ENCODE results near the gene ACR.
"Not testable (repeated sequence)": the region's sequence is repeated elsewhere in the genome, so short reads cannot be mapped to it uniquely, and the experiment has no call there.

Gene ACR

DNA sequence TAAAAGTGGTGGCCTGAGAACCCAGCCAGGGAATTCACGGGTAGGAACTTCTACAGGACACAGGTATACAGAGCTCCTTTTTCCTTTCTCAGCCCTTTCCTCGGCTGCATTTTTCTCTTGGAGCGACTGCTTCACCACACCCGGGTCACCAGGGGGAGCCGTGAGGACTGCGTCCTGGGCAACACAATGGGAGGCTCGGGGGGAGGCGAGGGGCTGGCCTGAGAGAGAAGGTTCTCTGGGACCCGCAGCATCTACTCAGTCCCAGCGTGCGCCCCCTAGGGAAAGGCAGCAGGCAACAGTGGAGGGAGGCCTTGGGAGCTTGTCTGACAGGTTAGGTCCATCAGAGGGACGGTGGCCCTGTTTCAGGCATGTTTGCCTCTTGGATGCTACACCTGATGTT is 37.1 kb downstream of the ACR start:
- H3K4me1 ChIP-seq (ENCODE audit: control insufficient read depth in 1 of 2, insufficient read depth in 2 of 2, low read length in 2 of 2); H3K9me3 ChIP-seq (ENCODE audit: insufficient read depth, low read depth, low read length); H3K4me2 ChIP-seq (ENCODE audit: low read length); H3K23ac ChIP-seq (ENCODE audit: low read length); H3K4me3 ChIP-seq (ENCODE audit: low read depth, low read length); H3K79me1 ChIP-seq (ENCODE audit: low read length); H4K12ac ChIP-seq (ENCODE audit: low read depth, low read length); H2BK12ac ChIP-seq (ENCODE audit: low read length); H3K27me3 ChIP-seq (ENCODE audit: insufficient read depth, low read length); H2BK120ac ChIP-seq (ENCODE audit: insufficient read depth, low read length, poor library complexity); H4K91ac ChIP-seq (ENCODE audit: low read depth, low read length); H3K18ac ChIP-seq (ENCODE audit: low read length); H3K9ac ChIP-seq (ENCODE audit: low read length); H2AK5ac ChIP-seq (ENCODE audit: low read length); H3K14ac ChIP-seq (ENCODE audit: low read length); H4K8ac ChIP-seq (ENCODE audit: low read depth, low read length); H3K27ac ChIP-seq (ENCODE audit: low read depth, low read length); H3K79me2 ChIP-seq (ENCODE audit: control insufficient read depth, insufficient read depth, low read length, poor library complexity); H2AFZ ChIP-seq (ENCODE audit: insufficient read depth, low read length, poor library complexity); H2BK5ac ChIP-seq (ENCODE audit: low read depth, low read length, poor library complexity); H3K4ac ChIP-seq (ENCODE audit: low read depth, low read length): not testable (repeated sequence)
- H3K36me3 ChIP-seq (ENCODE audit: control insufficient read depth in 1 of 2, insufficient read depth in 2 of 2, low read length in 2 of 2), result peaks cover 12 to 13% of the 10 kb centered on the region in 2 experiments
- DNase-seq, result peak; percentile 43 to 68
- no CpG with 5 or more reads among the region's 12 CpGs for WGBS (ENCODE audit: extremely low coverage, insufficient coverage, insufficient read length)

DNA sequence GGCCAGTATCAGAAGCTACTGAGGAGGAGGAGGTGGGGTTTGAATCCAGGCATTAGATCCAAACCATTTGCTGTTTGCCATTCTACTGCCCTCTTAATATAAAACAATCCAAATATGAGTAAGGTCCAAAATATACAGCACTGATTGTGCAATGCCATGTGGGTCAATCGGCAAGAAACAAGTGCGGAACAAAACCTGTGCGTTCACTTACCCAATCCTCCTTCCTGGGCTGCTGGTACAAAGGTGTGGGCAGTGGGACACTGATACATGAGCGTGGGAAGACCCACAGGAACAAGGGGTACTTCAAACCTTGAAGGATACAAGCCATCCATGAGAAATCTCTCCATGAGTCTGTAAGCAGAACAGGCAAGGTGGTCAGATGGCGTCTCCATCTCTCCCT is 39.6 kb downstream of the ACR start:
- not testable (repeated sequence) for H3K4me2 ChIP-seq (ENCODE audit: low read length); H2BK120ac ChIP-seq (ENCODE audit: insufficient read depth, low read length, poor library complexity); H3K23ac ChIP-seq (ENCODE audit: low read length); H3K14ac ChIP-seq (ENCODE audit: low read length); H3K4me3 ChIP-seq (ENCODE audit: low read depth, low read length); H2AFZ ChIP-seq (ENCODE audit: insufficient read depth, low read length, poor library complexity); H4K12ac ChIP-seq (ENCODE audit: low read depth, low read length); H3K79me1 ChIP-seq (ENCODE audit: low read length); H2BK5ac ChIP-seq (ENCODE audit: low read depth, low read length, poor library complexity); H3K79me2 ChIP-seq (ENCODE audit: control insufficient read depth, insufficient read depth, low read length, poor library complexity); H3K18ac ChIP-seq (ENCODE audit: low read length); H4K8ac ChIP-seq (ENCODE audit: low read depth, low read length); H2BK12ac ChIP-seq (ENCODE audit: low read length); H3K9ac ChIP-seq (ENCODE audit: low read length); H3K27ac ChIP-seq (ENCODE audit: low read depth, low read length); H3K4ac ChIP-seq (ENCODE audit: low read depth, low read length); H3K4me1 ChIP-seq (ENCODE audit: control insufficient read depth in 1 of 2, insufficient read depth in 2 of 2, low read length in 2 of 2); H4K91ac ChIP-seq (ENCODE audit: low read depth, low read length); H3K27me3 ChIP-seq (ENCODE audit: insufficient read depth, low read length); H3K9me3 ChIP-seq (ENCODE audit: insufficient read depth, low read depth, low read length); H2AK5ac ChIP-seq (ENCODE audit: low read length)
- H3K36me3 ChIP-seq (ENCODE audit: control insufficient read depth in 1 of 2, insufficient read depth in 2 of 2, low read length in 2 of 2), result peaks cover 12 to 13% of the 10 kb centered on the region in 2 experiments
- peak; percentile 0 to 27 for DNase-seq
- no CpG with 5 or more reads among the region's 5 CpGs for WGBS (ENCODE audit: extremely low coverage, insufficient coverage, insufficient read length)

DNA sequence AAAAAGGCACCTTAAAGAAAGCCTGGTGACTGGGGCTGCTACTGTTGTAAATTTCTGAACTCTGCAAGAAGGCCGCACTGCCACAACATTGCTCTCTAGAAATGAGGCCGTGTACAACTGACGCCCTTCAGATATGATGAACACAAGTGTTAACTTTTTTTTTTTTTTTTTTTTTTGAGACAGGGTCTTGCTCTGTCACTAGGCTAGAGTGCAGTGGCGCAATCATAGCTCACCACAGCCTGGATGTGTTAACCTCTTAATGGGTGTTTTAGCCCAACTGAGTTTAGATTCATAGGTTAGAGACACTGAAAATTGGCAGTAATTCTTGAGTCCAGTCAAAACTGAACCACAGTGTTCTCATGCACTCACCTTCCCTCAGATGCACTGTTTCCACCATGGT is 42.2 kb downstream of the ACR start:
- H2AK5ac ChIP-seq (ENCODE audit: low read length); H3K9ac ChIP-seq (ENCODE audit: low read length); DNase-seq; H3K23ac ChIP-seq (ENCODE audit: low read length); H2BK120ac ChIP-seq (ENCODE audit: insufficient read depth, low read length, poor library complexity); H4K91ac ChIP-seq (ENCODE audit: low read depth, low read length); H3K4me3 ChIP-seq (ENCODE audit: low read depth, low read length); H3K14ac ChIP-seq (ENCODE audit: low read length); H4K8ac ChIP-seq (ENCODE audit: low read depth, low read length); H2BK12ac ChIP-seq (ENCODE audit: low read length); H3K27me3 ChIP-seq (ENCODE audit: insufficient read depth, low read length); H3K27ac ChIP-seq (ENCODE audit: low read depth, low read length); H2AFZ ChIP-seq (ENCODE audit: insufficient read depth, low read length, poor library complexity); H3K9me3 ChIP-seq (ENCODE audit: insufficient read depth, low read depth, low read length); H3K79me2 ChIP-seq (ENCODE audit: control insufficient read depth, insufficient read depth, low read length, poor library complexity); H3K4me2 ChIP-seq (ENCODE audit: low read length); H3K18ac ChIP-seq (ENCODE audit: low read length); H2BK5ac ChIP-seq (ENCODE audit: low read depth, low read length, poor library complexity); H3K4me1 ChIP-seq (ENCODE audit: control insufficient read depth in 1 of 2, insufficient read depth in 2 of 2, low read length in 2 of 2); H3K4ac ChIP-seq (ENCODE audit: low read depth, low read length); H4K12ac ChIP-seq (ENCODE audit: low read depth, low read length); H3K79me1 ChIP-seq (ENCODE audit: low read length): not testable (repeated sequence)
- H3K36me3 ChIP-seq (ENCODE audit: control insufficient read depth in 1 of 2, insufficient read depth in 2 of 2, low read length in 2 of 2), result peaks cover 12 to 13% of the 10 kb centered on the region in 2 experiments
- WGBS (ENCODE audit: extremely low coverage, insufficient coverage, insufficient read length), result no CpG with 5 or more reads among the region's 4 CpGs

DNA sequence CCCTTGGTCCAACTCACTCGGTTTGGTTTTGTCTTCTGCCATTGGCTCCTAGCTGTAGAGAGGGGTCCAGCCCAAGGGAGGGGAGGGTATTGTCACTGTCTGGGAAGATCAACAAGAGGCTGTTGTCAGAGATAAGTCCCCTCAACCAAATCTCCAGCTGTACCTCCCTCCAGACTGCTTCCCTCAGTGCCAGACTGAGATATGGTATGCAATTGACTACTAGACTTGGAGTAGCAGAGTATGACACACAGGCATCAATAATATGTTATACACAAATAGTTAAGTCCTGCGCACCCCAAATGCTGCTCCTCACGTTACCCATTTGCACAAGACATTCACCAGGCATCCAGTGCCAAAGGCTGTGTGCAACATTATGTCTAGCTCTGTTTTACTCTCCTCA is 44.2 kb downstream of the ACR start:
- H2BK5ac ChIP-seq (ENCODE audit: low read depth, low read length, poor library complexity); H2BK120ac ChIP-seq (ENCODE audit: insufficient read depth, low read length, poor library complexity); H3K14ac ChIP-seq (ENCODE audit: low read length); H2AFZ ChIP-seq (ENCODE audit: insufficient read depth, low read length, poor library complexity); H3K4me1 ChIP-seq (ENCODE audit: control insufficient read depth in 1 of 2, insufficient read depth in 2 of 2, low read length in 2 of 2); H3K4me3 ChIP-seq (ENCODE audit: low read depth, low read length); H3K9ac ChIP-seq (ENCODE audit: low read length); H2AK5ac ChIP-seq (ENCODE audit: low read length); H3K27ac ChIP-seq (ENCODE audit: low read depth, low read length); H3K79me1 ChIP-seq (ENCODE audit: low read length); DNase-seq; H3K36me3 ChIP-seq (ENCODE audit: control insufficient read depth in 1 of 2, insufficient read depth in 2 of 2, low read length in 2 of 2); H3K9me3 ChIP-seq (ENCODE audit: insufficient read depth, low read depth, low read length); H3K27me3 ChIP-seq (ENCODE audit: insufficient read depth, low read length); H4K12ac ChIP-seq (ENCODE audit: low read depth, low read length); H3K18ac ChIP-seq (ENCODE audit: low read length); H3K4ac ChIP-seq (ENCODE audit: low read depth, low read length); H3K79me2 ChIP-seq (ENCODE audit: control insufficient read depth, insufficient read depth, low read length, poor library complexity); H4K8ac ChIP-seq (ENCODE audit: low read depth, low read length); H3K4me2 ChIP-seq (ENCODE audit: low read length); H3K23ac ChIP-seq (ENCODE audit: low read length); H4K91ac ChIP-seq (ENCODE audit: low read depth, low read length); H2BK12ac ChIP-seq (ENCODE audit: low read length): not testable (repeated sequence)
- WGBS (ENCODE audit: extremely low coverage, insufficient coverage, insufficient read length), result no CpG with 5 or more reads among the region's 3 CpGs
